Lower leg skin (tissue), 3 donors: ENCODE results near the gene RPS15.

Experiments used
- POLR2A ChIP-seq, 2 donors: fragments of 450-650 bp; IDR thresholded peaks; one replicate each; pipeline ENCODE4 v1.6.1; 2016 to 2017; ENCODE audit warnings: antibody characterized with exemption in 2 of 2, mild to moderate bottlenecking in 1 of 2, moderate library complexity in 1 of 2
- TF ChIP-seq, protein P1 (sequence below), 3 donors: fragments of 450-650 bp; IDR thresholded peaks; one replicate each; pipeline ENCODE4 v1.5.1; 2016; ENCODE audit warnings: antibody characterized with exemption in 3 of 3, mild to moderate bottlenecking in 3 of 3, moderate library complexity in 2 of 3

GRCh38 chr19:1467490-1468273, 29.5 kb downstream of the RPS15 start:
- TF ChIP-seq, protein P1, sequence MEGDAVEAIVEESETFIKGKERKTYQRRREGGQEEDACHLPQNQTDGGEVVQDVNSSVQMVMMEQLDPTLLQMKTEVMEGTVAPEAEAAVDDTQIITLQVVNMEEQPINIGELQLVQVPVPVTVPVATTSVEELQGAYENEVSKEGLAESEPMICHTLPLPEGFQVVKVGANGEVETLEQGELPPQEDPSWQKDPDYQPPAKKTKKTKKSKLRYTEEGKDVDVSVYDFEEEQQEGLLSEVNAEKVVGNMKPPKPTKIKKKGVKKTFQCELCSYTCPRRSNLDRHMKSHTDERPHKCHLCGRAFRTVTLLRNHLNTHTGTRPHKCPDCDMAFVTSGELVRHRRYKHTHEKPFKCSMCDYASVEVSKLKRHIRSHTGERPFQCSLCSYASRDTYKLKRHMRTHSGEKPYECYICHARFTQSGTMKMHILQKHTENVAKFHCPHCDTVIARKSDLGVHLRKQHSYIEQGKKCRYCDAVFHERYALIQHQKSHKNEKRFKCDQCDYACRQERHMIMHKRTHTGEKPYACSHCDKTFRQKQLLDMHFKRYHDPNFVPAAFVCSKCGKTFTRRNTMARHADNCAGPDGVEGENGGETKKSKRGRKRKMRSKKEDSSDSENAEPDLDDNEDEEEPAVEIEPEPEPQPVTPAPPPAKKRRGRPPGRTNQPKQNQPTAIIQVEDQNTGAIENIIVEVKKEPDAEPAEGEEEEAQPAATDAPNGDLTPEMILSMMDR (IDR thresholded peaks at IDR 0.05): no peak
- no peak for TF ChIP-seq POLR2A (IDR thresholded peaks at IDR 0.05)
